NCI-H2171 treated with DMSO at 0.1 percent for 48 hours (cell line): Measurements from ENCODE around the gene CTSS.
A peak's percentile ranks its signal among the peaks of the same experiment; 100 is the strongest.
"Not testable (repeated sequence)": the region's sequence is repeated elsewhere in the genome, so short reads cannot be mapped to it uniquely, and the experiment has no call there.

Experiments
- DNase-seq: peaks from one replicate; lab custom pipeline; 2025; lab: John Stamatoyannopoulos, UW

CTSS gene

DNA sequence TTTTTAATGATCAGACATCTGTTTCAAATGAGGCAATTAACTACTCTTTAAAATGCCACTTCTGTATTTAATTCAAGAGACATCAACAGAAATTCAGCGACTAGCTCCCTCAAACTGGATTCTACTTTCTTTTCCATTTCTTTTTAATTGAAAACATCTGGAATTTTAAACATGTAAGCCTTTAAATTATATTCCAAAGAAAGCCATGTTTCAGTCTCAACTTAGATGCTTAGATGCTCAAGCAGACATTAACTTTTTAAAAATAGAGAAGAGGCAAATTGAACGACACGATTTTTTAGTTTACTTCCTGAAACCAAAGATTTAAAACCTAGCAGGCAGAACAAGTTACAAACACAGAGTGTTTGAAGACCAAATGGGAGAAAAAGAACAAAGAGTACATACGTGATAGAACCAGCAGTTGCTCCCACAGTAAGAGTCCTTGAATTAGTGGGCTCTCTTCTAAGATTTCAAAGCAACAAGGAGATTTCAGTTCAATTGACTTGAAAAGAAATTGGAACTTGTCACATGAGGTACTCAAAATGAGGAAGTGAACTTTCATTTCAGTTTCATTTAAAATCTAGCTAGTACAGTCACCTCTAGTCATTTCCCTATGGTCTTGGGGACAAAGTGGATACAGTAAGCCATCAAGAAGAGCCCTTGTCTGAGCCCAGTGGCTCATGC lies at the start of gene CTSS:
TSS of gene CTSS (minus strand) at position 483 of the 681 bp plus-strand sequence. CDS start 1,015 bp downstream, outside the sequence.
- no peak for DNase-seq

DNA sequence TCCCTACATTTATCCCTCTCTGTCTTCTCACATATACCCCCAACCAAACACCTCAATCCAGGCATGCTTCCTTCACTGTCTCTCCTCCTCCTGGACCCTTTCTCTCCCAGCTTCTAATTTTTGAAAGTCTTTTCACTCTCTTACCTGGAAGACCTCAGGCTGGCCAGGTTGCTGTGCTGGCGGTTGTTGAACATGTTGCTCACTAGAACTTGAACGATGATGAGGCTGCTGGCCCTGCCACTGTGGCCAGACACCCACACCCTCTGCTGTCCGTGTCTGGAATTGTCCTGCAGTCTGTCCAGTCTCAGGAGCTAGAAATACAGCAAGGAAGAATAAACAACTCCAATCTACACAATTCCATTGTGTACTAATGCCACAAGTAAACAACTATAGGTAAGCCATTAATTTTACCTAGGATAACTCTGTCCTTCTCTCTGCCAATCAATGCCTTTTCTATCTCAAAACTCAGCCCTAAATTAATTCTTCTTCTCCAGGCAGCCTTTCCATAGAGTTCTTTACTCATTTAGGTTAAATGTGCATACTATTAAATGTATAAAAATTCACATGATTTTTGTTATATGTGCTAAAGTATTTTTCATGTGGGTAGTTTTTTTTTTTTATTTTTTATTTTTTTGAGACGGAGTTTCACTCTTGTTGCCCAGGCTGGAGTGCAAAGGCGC lies 47.6 kb upstream of the CTSS start:
- DNase-seq, result no peak

DNA sequence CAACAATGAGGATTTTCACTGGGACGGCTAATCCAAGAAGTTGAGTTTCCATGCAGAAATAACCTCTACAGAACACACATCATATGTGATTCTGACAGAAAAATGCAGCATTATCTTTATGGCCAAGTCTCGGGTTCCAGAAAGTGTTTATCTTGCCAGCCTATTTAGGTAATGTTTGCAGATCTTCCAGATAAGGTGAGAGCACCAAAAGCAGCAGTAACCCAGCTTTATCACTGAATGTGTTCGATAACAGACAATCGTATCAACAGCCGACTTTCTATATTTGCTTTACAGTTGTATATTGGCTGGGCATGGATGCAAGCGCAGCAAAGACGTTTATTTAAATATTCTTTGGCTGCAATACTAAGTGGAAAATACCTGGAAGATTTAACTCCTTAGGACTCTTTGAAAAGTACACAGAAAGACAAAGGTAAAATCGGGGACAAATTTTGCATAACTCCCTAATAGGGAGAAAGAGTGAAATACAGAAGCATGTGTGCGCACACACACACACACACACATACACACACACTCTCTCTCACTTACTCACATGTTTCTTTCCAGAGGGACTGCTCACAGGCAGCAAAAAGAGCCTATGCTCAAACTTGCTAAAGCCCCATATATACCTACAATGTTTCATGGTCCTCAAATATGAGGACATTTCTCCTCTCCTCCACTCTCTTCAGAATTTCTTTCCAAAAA lies 45.5 kb upstream of the CTSS start:
- DNase-seq, result no peak

DNA sequence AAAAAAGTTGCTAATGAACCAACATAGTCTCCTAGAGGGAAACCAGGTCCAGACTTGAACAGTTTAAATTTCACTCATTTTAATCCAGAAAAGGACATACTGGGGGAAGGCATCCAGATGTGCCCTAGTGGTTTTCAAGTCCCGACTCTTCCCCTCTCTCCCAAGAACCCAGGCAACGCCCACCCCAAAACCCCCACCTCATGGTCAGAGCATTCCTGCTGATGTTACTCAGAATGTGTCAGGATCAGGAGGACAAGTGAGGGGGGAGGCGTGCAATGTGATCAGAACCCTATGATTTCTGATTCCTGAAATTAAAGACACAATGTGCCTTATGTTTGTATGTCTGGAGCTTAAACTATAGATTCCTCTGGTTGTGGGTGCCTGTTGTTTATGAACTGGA lies 44.1 kb upstream of the CTSS start:
- no peak for DNase-seq

DNA sequence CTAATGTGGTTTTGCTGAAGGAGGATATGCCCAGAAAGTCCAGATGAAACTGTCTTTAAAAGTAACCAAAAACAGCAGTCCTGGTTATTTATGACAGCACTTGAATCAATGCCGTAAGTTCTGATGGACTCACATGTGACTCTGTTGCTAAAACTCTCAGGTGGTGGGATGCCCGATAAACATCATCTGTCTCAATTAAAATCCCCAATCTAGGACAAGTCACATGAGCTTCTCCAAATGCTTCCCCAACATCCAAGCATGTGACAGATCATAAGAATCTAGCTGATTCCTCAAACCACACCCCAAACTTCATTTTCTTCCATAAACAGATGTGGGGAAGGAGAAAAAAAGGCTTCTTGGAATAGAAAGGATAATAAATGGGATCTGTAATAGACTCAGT lies 43.3 kb upstream of the CTSS start:
- DNase-seq, result no peak

DNA sequence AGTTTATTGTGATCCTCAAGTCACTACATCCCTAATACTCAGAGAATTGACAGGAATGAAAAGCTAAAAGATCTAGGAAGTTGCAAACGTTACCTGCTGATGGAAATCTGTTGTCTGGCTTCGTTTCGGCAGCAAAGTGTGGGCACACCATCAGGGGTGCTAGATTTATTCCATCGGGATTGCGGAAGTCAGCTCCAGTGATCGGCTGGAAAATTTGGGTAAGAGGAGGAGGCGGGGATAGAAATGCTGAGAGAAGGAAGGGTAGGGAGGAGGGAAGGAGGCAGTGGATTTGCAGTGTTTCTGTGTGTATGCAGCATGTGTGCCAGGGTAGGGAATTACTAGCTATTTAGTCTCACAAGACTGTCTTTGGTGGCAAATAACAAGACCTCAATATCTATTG lies 42.5 kb upstream of the CTSS start, which contains the start of gene CTSK:
TSS of gene CTSK (minus strand) at position 140 of the 400 bp plus-strand sequence. CDS start 1,455 bp downstream, outside the sequence.
- DNase-seq, result no peak

DNA sequence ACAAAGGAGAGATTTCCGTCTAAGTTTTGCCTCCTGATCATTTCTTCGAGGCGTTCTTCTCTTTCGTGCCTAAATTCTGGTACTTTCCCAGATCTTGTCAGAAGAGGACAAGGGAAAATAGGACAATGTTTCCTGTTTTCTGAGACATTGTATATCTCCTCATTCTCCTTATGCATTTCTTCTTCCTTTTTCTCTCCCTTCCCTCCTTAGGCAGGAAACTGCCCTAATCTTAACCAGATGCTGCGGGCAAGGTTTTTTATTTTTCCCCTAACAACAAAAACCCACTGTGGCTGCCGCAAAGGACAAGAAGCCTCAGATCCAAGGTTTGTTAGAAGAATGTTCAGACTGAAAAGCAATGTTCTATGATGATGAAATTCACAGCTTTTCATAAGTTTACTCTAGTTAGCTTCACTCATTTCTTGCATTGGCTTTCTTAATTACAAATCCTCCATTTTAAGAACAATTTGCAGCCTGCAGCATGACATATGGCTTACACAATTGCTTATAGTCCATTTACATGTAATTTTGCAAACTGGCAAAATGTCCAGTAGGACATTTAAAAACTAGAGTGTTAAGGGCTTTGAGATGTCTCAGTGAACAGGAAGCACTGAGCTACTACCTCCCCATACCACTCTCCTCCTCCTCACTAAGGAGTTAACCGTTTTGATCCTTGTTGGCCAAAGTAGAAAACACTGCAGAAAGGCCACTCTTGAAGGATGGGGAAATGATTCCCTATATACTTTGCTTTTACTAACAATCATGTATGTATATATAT lies 41.9 kb upstream of the CTSS start:
- DNase-seq, result no peak

DNA sequence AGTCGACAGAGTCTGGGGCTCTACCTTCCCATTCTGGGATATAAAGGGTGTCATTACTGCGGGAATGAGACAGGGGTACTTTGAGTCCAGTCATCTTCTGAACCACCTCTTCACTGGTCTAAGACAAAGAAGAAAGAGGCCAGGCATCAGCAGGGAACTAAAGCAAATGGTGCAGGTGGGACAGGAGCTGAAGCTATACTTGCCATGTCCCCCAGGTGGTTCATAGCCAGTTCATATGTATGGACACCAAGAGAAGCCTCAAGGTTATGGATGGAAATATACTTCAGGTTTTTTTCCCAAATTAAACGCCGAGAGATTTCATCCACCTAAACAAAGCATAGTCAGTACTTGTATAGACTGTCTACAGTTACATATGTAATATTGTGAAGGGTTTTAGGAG lies 40.3 kb upstream of the CTSS start:
- no peak for DNase-seq

DNA sequence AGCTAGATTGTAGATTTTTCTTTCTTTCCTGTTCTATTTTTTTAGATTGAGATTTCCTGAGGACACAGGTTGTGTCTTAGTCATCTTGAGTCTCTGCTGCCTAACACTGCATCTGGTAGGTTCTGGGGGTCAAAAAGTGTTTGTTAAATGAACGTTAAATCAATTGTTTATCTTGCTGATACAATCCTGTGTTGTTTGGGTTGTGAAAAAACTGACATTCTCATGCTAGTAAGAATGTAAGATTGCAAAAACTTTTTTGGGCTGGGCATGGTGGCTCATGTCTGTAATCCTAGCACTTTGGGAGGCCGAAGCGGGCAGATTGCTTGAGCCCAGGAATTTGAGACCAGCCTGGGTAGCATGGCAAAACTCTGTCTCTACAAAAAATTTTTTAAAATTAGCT lies 39.1 kb upstream of the CTSS start:
- no peak for DNase-seq

DNA sequence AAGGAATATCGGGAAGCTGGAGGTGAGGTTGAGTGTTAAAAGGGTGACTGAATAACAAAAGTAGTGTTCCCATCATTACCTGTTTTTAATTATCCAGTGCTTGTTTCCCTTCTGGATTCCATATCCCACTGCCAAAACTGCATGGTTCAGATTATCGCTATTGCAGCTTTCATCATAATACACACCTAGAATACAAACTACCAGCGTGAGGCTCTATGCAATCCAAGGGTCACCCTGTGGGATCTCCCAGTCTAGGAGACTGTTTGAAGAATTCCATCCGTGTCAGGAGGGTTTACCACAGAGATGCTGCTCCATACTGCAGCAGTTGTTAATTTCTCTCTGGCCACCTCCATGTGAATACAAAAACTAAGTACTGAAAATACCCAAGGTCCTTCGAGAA lies 33.5 kb upstream of the CTSS start:
- no peak for DNase-seq

DNA sequence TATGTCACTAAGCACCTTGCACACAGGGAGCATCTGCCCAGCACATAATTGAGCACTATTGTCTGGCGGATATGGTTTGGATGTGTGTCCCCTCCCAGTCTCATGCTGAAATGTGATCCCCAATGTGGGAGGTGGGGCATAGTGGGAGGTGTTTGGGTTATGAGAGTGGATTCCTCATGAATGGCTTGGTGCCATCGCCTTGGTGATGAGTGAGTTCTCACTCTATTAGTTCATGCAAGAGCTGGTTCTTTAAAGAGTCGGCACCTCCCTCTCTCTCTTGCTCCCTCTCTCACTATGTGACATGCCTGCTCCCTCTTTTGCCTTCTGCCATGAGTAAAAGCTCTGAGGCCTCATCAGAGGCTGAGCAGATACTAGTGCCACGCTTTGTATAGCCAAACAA lies 32.9 kb upstream of the CTSS start:
- DNase-seq, result peak; percentile 90

DNA sequence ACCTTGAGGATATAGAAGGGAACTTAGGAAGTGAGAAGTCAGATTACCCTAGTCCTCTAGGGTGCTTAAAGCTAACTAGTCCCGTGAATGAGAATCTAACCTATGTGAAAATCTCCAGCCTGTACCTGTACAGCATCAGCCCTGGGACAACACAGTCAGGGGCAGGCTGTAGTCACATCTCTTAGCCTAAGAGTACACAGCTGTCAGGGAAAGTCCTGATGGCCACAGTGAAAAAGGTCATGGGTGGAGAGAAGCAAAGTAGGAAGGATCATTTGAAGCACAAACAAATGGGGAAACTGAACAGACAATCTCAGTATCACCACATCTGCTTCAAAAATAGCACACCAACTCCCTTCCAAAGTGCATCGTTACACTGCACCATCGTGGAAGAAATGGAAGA lies 30.8 kb upstream of the CTSS start:
- no peak for DNase-seq

DNA sequence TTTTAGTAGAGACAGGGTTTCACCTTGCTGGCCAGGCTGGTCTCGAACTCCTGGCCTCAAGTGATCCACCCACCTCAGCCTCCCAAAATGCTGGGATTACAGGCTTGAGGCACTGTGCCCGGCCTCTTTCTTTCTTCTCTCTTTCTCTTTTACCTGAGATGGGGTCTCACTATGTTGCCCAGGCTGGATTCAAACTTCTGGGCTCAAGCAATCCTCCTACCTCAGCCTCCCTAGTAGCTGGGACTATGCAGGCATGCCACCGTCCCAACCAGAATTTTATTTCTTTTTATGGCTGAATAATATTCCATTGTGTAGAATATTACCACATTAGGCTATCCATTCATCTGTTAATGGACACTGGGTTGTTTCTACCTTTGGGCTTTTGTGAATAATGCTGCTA lies 28.2 kb upstream of the CTSS start:
- DNase-seq, result not testable (repeated sequence)

DNA sequence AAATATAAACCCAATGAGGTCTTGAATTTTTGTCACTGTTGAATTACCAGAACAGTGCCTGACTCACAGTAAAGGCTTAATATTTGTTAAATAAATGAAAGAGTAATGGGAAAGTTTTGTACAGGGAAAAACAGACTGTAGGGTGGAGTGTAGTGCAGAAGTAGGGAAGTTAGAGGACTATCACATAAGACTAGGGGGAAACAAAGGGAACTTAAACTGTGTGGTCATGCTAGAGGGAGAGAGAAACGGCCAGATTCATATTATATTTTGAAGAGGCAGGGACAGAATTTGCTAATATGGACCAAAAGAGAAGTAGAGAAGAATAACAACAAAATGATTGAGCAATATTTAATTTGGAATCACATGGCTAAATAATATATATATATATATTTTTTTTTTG lies 27.6 kb upstream of the CTSS start:
- no peak for DNase-seq

DNA sequence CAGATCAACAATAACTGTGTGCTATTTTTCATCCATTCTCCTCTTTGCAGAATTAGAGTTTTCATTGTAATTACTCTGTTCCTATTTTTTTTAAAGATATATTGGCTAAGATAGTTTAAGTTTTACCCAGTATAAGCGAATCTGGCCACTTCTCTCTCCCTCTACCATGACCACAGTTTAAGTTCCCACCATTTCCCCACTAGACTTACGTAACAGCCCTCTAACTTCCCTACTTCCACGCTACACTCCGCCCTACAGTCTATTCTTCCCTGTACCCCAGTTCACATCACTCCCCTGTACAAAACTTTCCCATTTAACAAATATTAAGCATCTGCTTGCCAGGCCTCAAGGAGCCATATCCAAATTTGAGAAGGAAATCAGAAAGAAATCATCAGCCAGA lies 26.0 kb upstream of the CTSS start:
- no peak for DNase-seq

DNA sequence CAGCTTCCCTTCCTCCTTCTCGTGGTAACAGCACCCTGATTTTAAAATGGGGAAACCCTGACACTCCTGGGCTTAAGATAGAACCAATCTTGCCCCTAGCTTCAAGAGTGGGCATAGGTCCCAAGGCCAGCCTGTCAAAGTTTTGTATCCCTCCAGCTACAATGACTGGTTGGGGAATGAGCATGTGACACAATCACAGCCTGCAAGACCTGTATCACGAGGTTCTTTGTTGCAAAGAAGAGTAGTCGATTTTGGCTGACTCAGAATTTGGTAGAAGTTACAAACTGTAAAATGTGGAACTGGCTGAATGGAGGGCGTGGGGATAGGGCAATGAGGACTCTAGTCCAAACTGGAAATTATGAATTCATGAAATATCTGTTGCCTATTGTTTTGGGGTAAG lies 23.8 kb upstream of the CTSS start:
- DNase-seq, result no peak

DNA sequence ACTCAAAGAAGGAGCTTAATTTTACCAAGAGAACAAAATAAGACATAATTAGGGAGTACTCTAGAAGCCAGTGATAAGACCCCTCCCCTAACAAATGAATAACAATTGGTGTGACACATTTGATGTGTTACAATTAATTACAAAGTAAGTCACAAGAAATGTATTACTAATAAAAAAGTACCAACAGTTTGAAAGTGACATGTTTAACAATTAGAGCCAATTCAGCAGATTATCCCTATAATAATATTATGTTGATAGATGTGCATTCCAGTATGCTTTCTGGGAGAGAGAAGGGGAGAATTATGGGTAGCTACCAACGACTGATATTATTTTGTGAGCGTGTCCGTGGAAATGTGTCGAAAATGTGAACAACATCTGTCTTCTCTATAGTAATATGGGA lies 23.4 kb upstream of the CTSS start:
- no peak for DNase-seq

DNA sequence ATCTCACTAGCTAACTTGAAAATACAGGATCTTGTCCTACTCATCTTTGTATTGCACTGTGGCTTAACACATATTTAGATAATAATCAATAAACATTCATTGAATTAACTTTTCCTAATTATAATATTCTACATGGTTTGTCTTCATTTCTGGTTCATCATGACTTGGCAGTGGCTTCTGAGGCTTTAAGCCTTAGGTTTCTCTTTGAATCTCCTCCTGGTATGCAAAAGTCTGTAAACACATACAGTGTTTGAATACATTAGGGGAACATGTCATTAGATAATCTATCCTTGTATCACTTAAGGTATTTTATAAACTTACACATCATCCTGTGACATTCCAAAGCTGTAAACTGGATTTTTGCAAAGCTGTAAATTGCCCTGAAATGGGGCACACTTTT lies 21.9 kb upstream of the CTSS start:
- no peak for DNase-seq

DNA sequence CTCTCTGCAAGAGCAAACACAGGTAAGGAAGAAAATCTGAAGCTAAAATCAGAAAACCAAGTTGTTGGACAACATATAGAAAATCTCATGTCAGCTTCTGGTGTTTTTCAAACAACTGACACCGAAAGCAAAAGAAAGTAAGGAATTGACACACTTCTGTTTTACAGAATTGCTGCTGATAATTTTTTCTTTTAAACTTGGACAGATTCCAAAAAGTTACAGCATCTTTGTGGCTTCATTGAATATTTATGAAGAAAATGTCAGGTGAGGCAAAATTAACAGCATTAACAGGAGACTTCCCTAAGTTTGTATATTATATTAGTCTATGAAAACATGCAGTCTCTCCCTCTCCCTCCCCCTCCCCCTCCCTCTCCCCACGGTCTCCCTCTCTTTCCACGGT lies 14.9 kb upstream of the CTSS start:
- DNase-seq, result no peak

DNA sequence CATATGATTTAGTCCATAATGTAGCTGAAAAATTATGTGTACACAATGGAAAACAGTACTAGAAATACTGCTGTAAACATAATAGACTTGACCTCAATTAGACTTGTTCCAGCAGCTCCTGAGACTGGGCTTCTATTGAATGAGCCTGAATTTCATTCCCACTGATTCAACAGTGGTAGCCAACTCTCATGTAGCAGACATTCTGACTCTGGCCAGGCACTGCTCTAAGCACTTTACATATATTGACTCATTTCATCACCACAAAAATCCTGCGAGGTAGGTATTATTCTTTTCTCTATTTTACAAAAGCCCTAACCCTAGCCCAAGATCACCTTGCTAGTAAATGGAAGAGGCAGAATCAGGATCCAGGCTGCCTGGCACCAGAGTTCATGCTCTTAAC lies 12.8 kb upstream of the CTSS start:
- DNase-seq, result no peak

DNA sequence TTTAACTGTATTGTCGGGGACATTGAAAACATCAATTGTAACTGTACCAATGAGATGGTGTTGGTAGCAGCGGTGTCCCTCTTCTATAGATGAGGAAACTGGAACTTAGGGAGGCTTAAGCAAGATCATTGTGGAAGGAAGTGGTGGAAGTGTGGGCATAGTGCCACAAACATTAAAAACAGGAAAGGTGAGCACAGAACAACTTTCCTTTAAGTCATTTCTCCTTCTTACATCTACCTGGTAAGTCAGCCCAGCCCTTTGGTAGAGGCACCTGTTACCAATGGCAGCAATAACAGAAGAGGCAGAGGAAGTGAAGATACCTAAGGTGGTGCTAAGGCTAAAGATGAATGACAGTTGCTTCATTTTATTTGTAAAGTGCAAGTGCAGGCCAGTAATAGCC lies 12.0 kb upstream of the CTSS start:
- DNase-seq, result no peak

DNA sequence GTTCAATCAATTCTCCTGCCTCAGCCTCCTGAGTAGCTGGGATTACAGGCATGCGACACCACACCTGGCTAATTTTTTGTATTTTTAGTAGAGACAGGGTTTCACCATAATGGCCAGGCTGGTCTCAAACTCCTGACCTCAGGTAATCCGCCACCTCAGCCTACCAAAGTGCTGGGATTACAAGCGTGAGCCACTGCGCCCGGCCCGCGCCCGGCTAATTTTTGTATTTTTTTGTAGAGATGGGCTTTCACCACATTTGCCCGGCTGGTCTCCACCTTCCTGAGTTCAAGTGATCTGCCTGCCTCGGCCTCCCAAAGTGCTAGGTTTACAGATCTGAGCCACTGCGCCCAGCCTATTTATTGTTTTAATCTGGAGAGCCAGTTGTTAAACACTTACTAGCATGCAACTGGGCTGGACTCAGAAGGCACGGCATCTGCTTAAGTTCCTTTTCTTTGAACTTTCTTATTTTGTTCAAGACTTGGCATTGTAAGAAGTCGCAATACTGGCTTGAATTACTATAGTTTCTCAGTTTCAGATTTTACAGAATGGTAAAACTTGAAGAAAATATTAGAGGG lies 10.4 kb upstream of the CTSS start:
- not testable (repeated sequence) for DNase-seq
